CD4-positive, alpha-beta T cell treated with Interleukin-15 for 1 hour (primary cell): ENCODE measurements around the gene GABRG3.
"Not testable (repeated sequence)": the region's sequence is repeated elsewhere in the genome, so short reads cannot be mapped to it uniquely, and the experiment has no call there.

Experiments
- DNase-seq: peaks from one replicate; pipeline ENCODE4 v3.0.0-alpha.2; 2020

Gene GABRG3

GRCh38 chr15:27191515-27191914 is 220.5 kb downstream of the GABRG3 start:
- DNase-seq = not testable (repeated sequence)

GRCh38 chr15:27196691-27197090 is 225.7 kb downstream of the GABRG3 start:
- no peak for DNase-seq

GRCh38 chr15:27201425-27201824 is 230.4 kb downstream of the GABRG3 start:
- no peak for DNase-seq

- no peak for DNase-seq
These were observed 239.2 kb downstream of the GABRG3 start for GRCh38 chr15:27210176-27210575.

- no peak for DNase-seq
These were observed 243.1 kb downstream of the GABRG3 start for GRCh38 chr15:27214032-27214431.

- DNase-seq = no peak
These were observed 244.0 kb downstream of the GABRG3 start for GRCh38 chr15:27214961-27215360.

GRCh38 chr15:27218426-27218825 is 247.4 kb downstream of the GABRG3 start:
- DNase-seq = no peak

- DNase-seq = no peak
These were observed 248.7 kb downstream of the GABRG3 start for GRCh38 chr15:27219636-27220035.

- no peak for DNase-seq
These were observed 249.2 kb downstream of the GABRG3 start for GRCh38 chr15:27220199-27220598.

- no peak for DNase-seq
These were observed 251.5 kb downstream of the GABRG3 start for GRCh38 chr15:27222479-27222878.

- DNase-seq = no peak
These were observed 252.2 kb downstream of the GABRG3 start for GRCh38 chr15:27223179-27223578.

GRCh38 chr15:27231811-27232210 is 260.8 kb downstream of the GABRG3 start:
- no peak for DNase-seq

GRCh38 chr15:27232876-27233275 is 261.9 kb downstream of the GABRG3 start:
- no peak for DNase-seq

GRCh38 chr15:27234593-27234992 is 263.6 kb downstream of the GABRG3 start:
- DNase-seq = no peak

GRCh38 chr15:27235161-27235560 is 264.2 kb downstream of the GABRG3 start:
- no peak for DNase-seq

GRCh38 chr15:27235681-27236080 is 264.7 kb downstream of the GABRG3 start:
- no peak for DNase-seq

- no peak for DNase-seq
These were observed 266.4 kb downstream of the GABRG3 start for GRCh38 chr15:27237319-27237939.

- DNase-seq = no peak
These were observed 267.2 kb downstream of the GABRG3 start for GRCh38 chr15:27238209-27238608.

GRCh38 chr15:27238707-27239423 is 267.9 kb downstream of the GABRG3 start:
- DNase-seq = no peak

- no peak for DNase-seq
These were observed 271.0 kb downstream of the GABRG3 start for GRCh38 chr15:27241943-27242342.

GRCh38 chr15:27244047-27244446 is 273.1 kb downstream of the GABRG3 start:
- no peak for DNase-seq

- no peak for DNase-seq
These were observed 277.3 kb downstream of the GABRG3 start for GRCh38 chr15:27248251-27248650.

- no peak for DNase-seq
These were observed 278.2 kb downstream of the GABRG3 start for GRCh38 chr15:27249046-27249759.

GRCh38 chr15:27249760-27250109 is 278.8 kb downstream of the GABRG3 start:
- DNase-seq = no peak
